HepG2 (cell line): ENCODE measurements around the gene IL17F. TPM values are rescaled to one million over a fixed set of nuclear protein-coding genes. Genes with fewer than 3 reads are reported as not detected.
A peak's percentile ranks its signal among the peaks of the same experiment; 100 is the strongest.

Source experiments
- AGO1 ChIP-seq: fragments of 200-400 bp; formaldehyde crosslinking; IDR thresholded peaks from 2 replicates; pipeline ENCODE4 v1.6.1; 2017; ENCODE audit warnings: mild to moderate bottlenecking, low read depth, low read length, moderate library complexity; ENCODE audit not compliant: poor library complexity, severe bottlenecking
- ARID2 ChIP-seq: sonication (generic); formaldehyde crosslinking; IDR thresholded peaks from 2 replicates; pipeline ENCODE4 v1.8.1; 2022; ENCODE audit warnings: mild to moderate bottlenecking, missing genetic modification reagents, borderline replicate concordance
- BATF2 ChIP-seq: sonication (generic); formaldehyde crosslinking; IDR thresholded peaks from 2 replicates; pipeline ENCODE4 v1.8.0; 2022; ENCODE audit warnings: mild to moderate bottlenecking, missing genetic modification reagents, moderate library complexity
- ELF3 ChIP-seq: IDR thresholded peaks from 2 replicates; pipeline ENCODE4 v1.6.1; 2016; ENCODE audit warnings: missing genetic modification reagents, missing compliant biosample characterization
- EP300 ChIP-seq, 3 experiments: sonication (generic) in 1 of 3; formaldehyde crosslinking in 1 of 3; IDR thresholded peaks; 2 replicates each; pipeline versions ENCODE4 v1.5.1 to v1.6.1; 2011 to 2020; ENCODE audit warnings: low read depth in 2 of 3, low read length in 2 of 3, borderline replicate concordance in 1 of 3, improper control_type of control experiment in 1 of 3, mild to moderate bottlenecking in 1 of 3, missing genetic modification reagents in 1 of 3, moderate library complexity in 1 of 3
- FOSL2 ChIP-seq: sonication (generic); formaldehyde crosslinking; IDR thresholded peaks from 2 replicates; pipeline ENCODE4 v1.4.0; 2020; ENCODE audit warnings: missing genetic modification reagents
- HNF4A ChIP-seq: sonication (generic); formaldehyde crosslinking; IDR thresholded peaks from 2 replicates; pipeline ENCODE4 v1.4.0; 2020; ENCODE audit warnings: missing genetic modification reagents
- KIAA2018 ChIP-seq: sonication (generic); formaldehyde crosslinking; IDR thresholded peaks from 2 replicates; pipeline ENCODE4 v1.5.0; 2020; ENCODE audit warnings: mild to moderate bottlenecking, missing genetic modification reagents, borderline replicate concordance
- MXD3 ChIP-seq: IDR thresholded peaks from 2 replicates; pipeline ENCODE4 v1.6.1; 2016; ENCODE audit warnings: mild to moderate bottlenecking, missing biosample characterization, missing genetic modification reagents
- PHB2 ChIP-seq: fragments of 450-650 bp; IDR thresholded peaks from 2 replicates; pipeline ENCODE4 v1.6.1; 2018; ENCODE audit not compliant: partially characterized antibody
- POLR2A ChIP-seq, 2 experiments: IDR thresholded peaks; 2 replicates each; pipeline ENCODE4 v1.6.1; 2011; ENCODE audit warnings: low read depth in 2 of 2, low read length in 2 of 2, mild to moderate bottlenecking in 1 of 2, moderate library complexity in 1 of 2; ENCODE audit not compliant: insufficient read depth in 1 of 2
- YEATS2 ChIP-seq: sonication (generic); formaldehyde crosslinking; IDR thresholded peaks from 2 replicates; pipeline ENCODE4 v1.4.0; 2020; ENCODE audit warnings: missing genetic modification reagents, borderline replicate concordance
- ZNF205 ChIP-seq: IDR thresholded peaks from 2 replicates; pipeline ENCODE4 v1.6.1; 2018; ENCODE audit warnings: missing biosample characterization, missing genetic modification reagents
- ZNF749 ChIP-seq: sonication (generic); formaldehyde crosslinking; IDR thresholded peaks from 2 replicates; pipeline ENCODE4 v1.8.0; 2022; ENCODE audit warnings: mild to moderate bottlenecking, missing genetic modification reagents, moderate library complexity, borderline replicate concordance
- polyA plus RNA-seq, 8 experiments: library from polyadenylated mRNA; depleted of rRNA in 3 of 8; stranded (reverse) in 7 of 8; unstranded in 1 of 8; fragments of >200 nt; fragmentation: Illumina TruSeq in 4 of 8; extraction: Trizol in 4 of 8; gene quantifications; 2 replicates each; pipeline versions ENCODE4 v1.2.1 to v1.2.3, GENCODE V29; 2011 to 2016; ENCODE audit warnings: low read depth in 4 of 8, missing spikeins in 1 of 8, mixed read lengths in 1 of 8; ENCODE audit not compliant: insufficient read depth in 1 of 8
- total RNA-seq, 5 experiments: library from RNA; depleted of rRNA; stranded (reverse); fragments of >200 nt; fragmentation: Illumina TruSeq; extraction: Trizol; gene quantifications; 2 replicates each; pipeline ENCODE4 v1.2.3, GENCODE V29; 2016; ENCODE audit warnings: low read depth in 1 of 5
- TF ChIP-seq, protein P1 (sequence below): sonication (generic); formaldehyde crosslinking; IDR thresholded peaks from 2 replicates; pipeline ENCODE4 v1.4.0; 2020; ENCODE audit warnings: missing genetic modification reagents, low read depth, mild to moderate bottlenecking, borderline replicate concordance
- TF ChIP-seq, protein P2 (sequence below): sonication (generic); formaldehyde crosslinking; IDR thresholded peaks from 2 replicates; pipeline ENCODE4 v1.9.0; 2022; ENCODE audit warnings: missing genetic modification reagents, mild to moderate bottlenecking, borderline replicate concordance

Gene IL17F
- total and polyA plus RNA-seq, 2 of the 13 experiments (the other 11 are each of a cell fraction or from before 2014, with no cell fraction given), result not detected

- TF ChIP-seq KIAA2018 (CRISPR knock-in tag) (peak; percentile 77; the same call in 1 of the 2 replicates), MXD3 (CRISPR knock-in tag) (peak; percentile 98; the same call in 1 of the 2 replicates), EP300 (IDR thresholded peaks at IDR 0.05; ENCODE audit: low read depth in 2 of 2, low read length in 2 of 2) (peak in 1 of 2 experiments; percentile 15; a peak in 1 of 4 replicates), EP300 (CRISPR knock-in tag; IDR thresholded peaks at IDR 0.05; ENCODE audit: borderline replicate concordance) (no peak), PHB2 (no peak), FOSL2 (peak; percentile 39), POLR2A (IDR thresholded peaks at IDR 0.05; ENCODE audit: insufficient read depth in 1 of 2, low read depth in 2 of 2, low read length in 2 of 2) (peak; percentile 71 to 94), ZNF749 (CRISPR knock-in tag) (peak; percentile 96), ZNF205 (CRISPR knock-in tag) (no peak), BATF2 (peak; percentile 95), YEATS2 (CRISPR knock-in tag) (peak; percentile 98), HNF4A (CRISPR knock-in tag) (peak; percentile 48), AGO1 (no peak), ARID2 (CRISPR knock-in tag) (peak; percentile 92; the same call in 1 of the 2 replicates), ELF3 (peak; percentile 60)
- TF ChIP-seq, protein P1, sequence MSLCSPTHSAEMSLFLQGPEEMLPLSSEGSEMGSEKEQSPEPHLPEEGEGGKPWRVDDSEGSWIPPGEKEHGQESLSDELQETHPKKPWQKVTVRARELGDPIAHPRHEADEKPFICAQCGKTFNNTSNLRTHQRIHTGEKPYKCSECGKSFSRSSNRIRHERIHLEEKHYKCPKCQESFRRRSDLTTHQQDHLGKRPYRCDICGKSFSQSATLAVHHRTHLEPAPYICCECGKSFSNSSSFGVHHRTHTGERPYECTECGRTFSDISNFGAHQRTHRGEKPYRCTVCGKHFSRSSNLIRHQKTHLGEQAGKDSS, result no peak
- TF ChIP-seq, protein P2, sequence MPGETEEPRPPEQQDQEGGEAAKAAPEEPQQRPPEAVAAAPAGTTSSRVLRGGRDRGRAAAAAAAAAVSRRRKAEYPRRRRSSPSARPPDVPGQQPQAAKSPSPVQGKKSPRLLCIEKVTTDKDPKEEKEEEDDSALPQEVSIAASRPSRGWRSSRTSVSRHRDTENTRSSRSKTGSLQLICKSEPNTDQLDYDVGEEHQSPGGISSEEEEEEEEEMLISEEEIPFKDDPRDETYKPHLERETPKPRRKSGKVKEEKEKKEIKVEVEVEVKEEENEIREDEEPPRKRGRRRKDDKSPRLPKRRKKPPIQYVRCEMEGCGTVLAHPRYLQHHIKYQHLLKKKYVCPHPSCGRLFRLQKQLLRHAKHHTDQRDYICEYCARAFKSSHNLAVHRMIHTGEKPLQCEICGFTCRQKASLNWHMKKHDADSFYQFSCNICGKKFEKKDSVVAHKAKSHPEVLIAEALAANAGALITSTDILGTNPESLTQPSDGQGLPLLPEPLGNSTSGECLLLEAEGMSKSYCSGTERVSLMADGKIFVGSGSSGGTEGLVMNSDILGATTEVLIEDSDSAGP (CRISPR knock-in tag), result peak; percentile 94; the same call in 1 of the 2 replicates
Observed at GRCh38 chr6:52284460-52285176, 40.3 kb upstream of the IL17F start, which contains the start of gene MCM3 (continued).
